ENCODE measurements around the gene BANP.

BANP gene

DNA sequence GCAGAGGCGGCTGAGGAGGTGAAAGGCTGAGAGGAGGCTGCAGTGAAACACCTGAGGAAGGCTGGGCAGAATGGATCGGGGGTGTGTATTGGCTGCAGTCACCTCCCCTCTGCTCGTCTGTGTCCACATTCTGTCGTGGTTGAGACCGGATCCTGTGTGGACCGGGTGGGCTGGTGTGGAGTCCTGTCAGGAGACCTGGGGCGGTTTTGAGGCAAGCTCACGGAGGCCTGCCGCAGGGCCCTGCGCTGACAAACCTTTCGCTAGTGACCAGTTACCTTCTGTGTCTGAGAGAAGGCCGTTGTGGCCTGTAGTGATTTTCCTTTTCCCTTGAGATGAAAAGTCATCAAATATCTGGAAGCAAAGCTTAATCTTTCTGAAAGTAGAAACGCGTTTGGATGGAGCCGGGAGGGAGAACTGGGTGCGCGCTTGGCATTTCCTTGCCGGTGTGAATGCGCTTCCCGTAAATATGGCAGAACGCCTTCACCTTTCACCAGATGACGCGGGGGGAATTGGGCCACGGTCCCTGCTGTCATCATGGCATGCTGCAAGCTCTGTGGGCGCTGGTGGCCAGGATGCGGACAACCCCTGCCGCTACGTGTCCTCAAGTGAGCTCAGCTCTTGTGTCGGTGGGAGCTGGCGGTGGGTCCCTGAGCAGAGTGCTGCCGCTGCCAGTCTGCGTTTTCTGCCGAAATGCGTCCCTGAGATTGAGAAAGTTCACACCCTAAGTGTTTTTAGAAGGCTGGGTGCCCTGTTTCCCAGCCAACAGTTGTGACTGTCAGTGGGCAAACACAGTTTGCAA, 6.3 kb downstream of the BANP start:
- ATAC-seq (ENCODE audit: low read depth) (no peak), DNase-seq (ENCODE audit: low spot score) (no peak)
- TF ChIP-seq CTCF (IDR thresholded peaks at IDR 0.05; ENCODE audit: poor library complexity, severe bottlenecking): no peak
- peaks cover 3% of the 10 kb centered on the region for H3K4me1 ChIP-seq (ENCODE audit: insufficient read depth, poor library complexity, severe bottlenecking)
- H3K27ac ChIP-seq (ENCODE audit: poor library complexity, severe bottlenecking): no peak overlapping the region
- H3K9me3 ChIP-seq (ENCODE audit: severe bottlenecking): no peaks in the 10 kb centered on the region
- H3K36me3 ChIP-seq (ENCODE audit: low read depth): peaks cover 26% of the 10 kb centered on the region
- no peaks in the 10 kb centered on the region for H3K27me3 ChIP-seq (ENCODE audit: insufficient read depth, poor library complexity, severe bottlenecking)
- H3K4me3 ChIP-seq (ENCODE audit: severe bottlenecking): no peak overlapping the region

- ATAC-seq (ENCODE audit: low read depth) (no peak), DNase-seq (ENCODE audit: low spot score) (no peak)
- no peak overlapping the region for H3K27ac ChIP-seq (ENCODE audit: poor library complexity, severe bottlenecking)
- H3K9me3 ChIP-seq (ENCODE audit: severe bottlenecking): no peaks in the 10 kb centered on the region
- TF ChIP-seq CTCF (IDR thresholded peaks at IDR 0.05; ENCODE audit: poor library complexity, severe bottlenecking): no peak
- no peaks in the 10 kb centered on the region for H3K27me3 ChIP-seq (ENCODE audit: insufficient read depth, poor library complexity, severe bottlenecking)
- peaks cover 11% of the 10 kb centered on the region for H3K4me1 ChIP-seq (ENCODE audit: insufficient read depth, poor library complexity, severe bottlenecking)
- peaks cover 15% of the 10 kb centered on the region for H3K36me3 ChIP-seq (ENCODE audit: low read depth)
- H3K4me3 ChIP-seq (ENCODE audit: severe bottlenecking): no peak overlapping the region
Observed at GRCh38 chr16:87958632-87959031, 7.4 kb downstream of the BANP start.

DNA sequence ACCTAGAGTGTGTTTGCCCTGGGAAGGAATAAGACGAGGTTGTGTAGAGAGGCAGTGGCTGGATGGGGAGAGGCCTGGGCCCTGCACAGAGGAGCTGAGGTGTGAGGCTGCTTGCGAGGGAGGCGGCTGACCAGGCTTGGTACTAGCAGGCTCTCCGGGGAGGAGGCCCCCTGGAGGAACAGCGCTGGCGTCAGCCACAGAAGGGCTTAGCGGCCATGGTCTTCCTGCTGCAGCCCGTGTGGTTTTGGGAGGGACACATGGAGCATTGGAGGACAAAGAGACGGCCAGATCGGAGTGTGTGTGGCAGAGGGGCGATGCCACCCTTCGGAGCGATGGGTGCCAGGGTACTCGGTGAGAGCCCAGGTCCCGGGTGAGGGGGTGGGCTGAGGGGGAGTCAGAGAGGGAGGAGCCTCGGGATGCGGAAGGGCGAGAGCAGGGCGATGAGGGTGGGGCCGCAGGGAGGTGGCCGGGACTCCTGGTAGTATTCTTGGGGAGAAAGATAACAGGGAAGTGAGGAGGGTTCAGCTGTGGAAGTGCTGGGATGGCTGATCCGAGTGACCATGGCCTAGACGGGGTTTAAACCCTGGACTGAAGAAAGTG, 8.3 kb downstream of the BANP start:
- ATAC-seq (ENCODE audit: low read depth) (no peak), DNase-seq (ENCODE audit: low spot score) (no peak)
- Histone ChIP-seq H3K27me3 (ENCODE audit: insufficient read depth, poor library complexity, severe bottlenecking) (no peaks in the 10 kb centered on the region), H3K4me1 (ENCODE audit: insufficient read depth, poor library complexity, severe bottlenecking) (peaks cover 14% of the 10 kb centered on the region), H3K36me3 (ENCODE audit: low read depth) (peaks cover 7% of the 10 kb centered on the region; the same call in 1 of the 2 replicates), H3K9me3 (ENCODE audit: severe bottlenecking) (no peaks in the 10 kb centered on the region), H3K4me3 (ENCODE audit: severe bottlenecking) (no peak overlapping the region), H3K27ac (ENCODE audit: poor library complexity, severe bottlenecking) (no peak overlapping the region)
- no peak for TF ChIP-seq CTCF (IDR thresholded peaks at IDR 0.05; ENCODE audit: poor library complexity, severe bottlenecking)

DNA sequence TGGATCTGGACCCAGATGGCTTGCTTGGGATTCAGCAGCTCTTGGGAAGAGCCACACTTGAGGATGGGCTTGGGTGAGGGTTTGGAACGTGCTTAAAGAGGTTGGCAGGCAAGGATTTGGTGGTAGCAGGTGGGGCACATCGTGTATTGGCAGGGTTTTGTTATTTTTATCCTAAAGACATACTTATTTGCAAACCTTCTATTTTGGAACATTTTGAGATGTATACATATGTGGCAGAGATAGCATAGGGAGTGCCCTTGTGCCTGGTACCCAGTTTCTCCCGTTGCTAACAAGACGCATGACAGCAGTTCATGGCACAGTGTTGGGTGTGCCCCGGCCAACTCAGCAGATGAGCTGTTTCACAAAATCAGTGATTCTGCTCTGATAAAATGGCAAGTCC, 9.1 kb downstream of the BANP start:
- no peak overlapping the region for H3K4me3 ChIP-seq (ENCODE audit: severe bottlenecking)
- H3K4me1 ChIP-seq (ENCODE audit: insufficient read depth, poor library complexity, severe bottlenecking): peaks cover 14% of the 10 kb centered on the region
- DNase-seq (ENCODE audit: low spot score): no peak
- H3K9me3 ChIP-seq (ENCODE audit: severe bottlenecking): no peaks in the 10 kb centered on the region
- H3K27ac ChIP-seq (ENCODE audit: poor library complexity, severe bottlenecking): no peak overlapping the region
- H3K36me3 ChIP-seq (ENCODE audit: low read depth): peaks cover 7% of the 10 kb centered on the region; the same call in 1 of the 2 replicates
- TF ChIP-seq CTCF (IDR thresholded peaks at IDR 0.05; ENCODE audit: poor library complexity, severe bottlenecking): no peak
- no peaks in the 10 kb centered on the region for H3K27me3 ChIP-seq (ENCODE audit: insufficient read depth, poor library complexity, severe bottlenecking)
- ATAC-seq (ENCODE audit: low read depth): no peak

GRCh38 chr16:87960852-87961251, 9.6 kb downstream of the BANP start:
- no peak overlapping the region for H3K27ac ChIP-seq (ENCODE audit: poor library complexity, severe bottlenecking)
- peaks cover 4% of the 10 kb centered on the region; the same call in 1 of the 2 replicates for H3K36me3 ChIP-seq (ENCODE audit: low read depth)
- H3K4me1 ChIP-seq (ENCODE audit: insufficient read depth, poor library complexity, severe bottlenecking): peaks cover 14% of the 10 kb centered on the region
- ATAC-seq (ENCODE audit: low read depth) (no peak), DNase-seq (ENCODE audit: low spot score) (no peak)
- no peak overlapping the region for H3K4me3 ChIP-seq (ENCODE audit: severe bottlenecking)
- H3K9me3 ChIP-seq (ENCODE audit: severe bottlenecking): no peaks in the 10 kb centered on the region
- TF ChIP-seq CTCF (IDR thresholded peaks at IDR 0.05; ENCODE audit: poor library complexity, severe bottlenecking): no peak
- H3K27me3 ChIP-seq (ENCODE audit: insufficient read depth, poor library complexity, severe bottlenecking): no peaks in the 10 kb centered on the region

All from RWPE2 (cell line).